H9 (cell line): Measurements from ENCODE around the gene CEP350. TPM values are rescaled to one million over a fixed set of nuclear protein-coding genes. Genes with fewer than 3 reads are reported as not detected.

ENCODE experiments used
- DNase-seq: peaks from one replicate; pipeline ENCODE4 v3.0.0-alpha.2; 2017
- H2AFZ ChIP-seq: one replicate; pipeline ENCODE4 v1.6.1; 2013; ENCODE audit warnings: mild to moderate bottlenecking, low read length, control low read depth, moderate library complexity
- H2AK5ac ChIP-seq: 2 replicates; pipeline ENCODE4 v1.6.1; 2013; ENCODE audit warnings: low read length, control low read depth, mixed read lengths; ENCODE audit not compliant: insufficient read length
- H2BK120ac ChIP-seq: one replicate; pipeline ENCODE4 v1.6.1; 2013; ENCODE audit warnings: low read depth, mild to moderate bottlenecking, low read length, control low read depth, inconsistent platforms; ENCODE audit not compliant: poor library complexity, severe bottlenecking
- H2BK12ac ChIP-seq: 2 replicates; pipeline ENCODE4 v1.6.1; 2013; ENCODE audit warnings: low read length, control low read depth, mixed read lengths, low read depth; ENCODE audit not compliant: insufficient read length
- H2BK15ac ChIP-seq: 2 replicates; pipeline ENCODE4 v1.6.1; 2013; ENCODE audit warnings: low read depth, low read length, control low read depth
- H2BK20ac ChIP-seq: one replicate; pipeline ENCODE4 v1.6.1; 2013; ENCODE audit warnings: low read depth, mild to moderate bottlenecking, low read length, control low read depth, inconsistent platforms; ENCODE audit not compliant: poor library complexity, severe bottlenecking
- H2BK5ac ChIP-seq: 2 replicates; pipeline ENCODE4 v1.6.1; 2013; ENCODE audit warnings: low read length, control low read depth, mixed read lengths; ENCODE audit not compliant: insufficient read length
- H3K14ac ChIP-seq: 2 replicates; pipeline ENCODE4 v1.6.1; 2013; ENCODE audit warnings: low read length, control low read depth; ENCODE audit not compliant: insufficient read depth
- H3K18ac ChIP-seq: 2 replicates; pipeline ENCODE4 v1.6.1; 2013; ENCODE audit warnings: low read depth, mild to moderate bottlenecking, mixed read lengths, low read length, control low read depth; ENCODE audit not compliant: insufficient read length
- H3K23ac ChIP-seq: 2 replicates; pipeline ENCODE4 v1.6.1; 2013; ENCODE audit warnings: low read length, control low read depth, mixed read lengths, low read depth; ENCODE audit not compliant: insufficient read length
- H3K23me2 ChIP-seq: 2 replicates; pipeline ENCODE4 v1.6.1; 2013; ENCODE audit warnings: low read depth, mild to moderate bottlenecking, mixed read lengths, low read length, control low read depth; ENCODE audit not compliant: insufficient read length, poor library complexity, severe bottlenecking
- H3K27ac ChIP-seq: 2 replicates; pipeline ENCODE4 v1.5.1; 2013; ENCODE audit warnings: low read length, control low read depth, mixed read lengths, low read depth; ENCODE audit not compliant: insufficient read length
- H3K27me3 ChIP-seq: 2 replicates; pipeline ENCODE4 v1.6.1; 2013; ENCODE audit warnings: low read length, control low read depth, inconsistent platforms; ENCODE audit not compliant: insufficient read depth
- H3K4ac ChIP-seq: 2 replicates; pipeline ENCODE4 v1.6.1; 2013; ENCODE audit warnings: low read depth, mild to moderate bottlenecking, control low read depth, inconsistent platforms, low read length, moderate library complexity
- H3K4me1 ChIP-seq: 2 replicates; pipeline ENCODE4 v1.6.1; 2013; ENCODE audit warnings: low read length, control low read depth, inconsistent platforms; ENCODE audit not compliant: insufficient read depth
- H3K4me2 ChIP-seq: 2 replicates; pipeline ENCODE4 v1.6.1; 2013; ENCODE audit warnings: low read length, control low read depth, mixed read lengths; ENCODE audit not compliant: insufficient read length, insufficient read depth
- H3K56ac ChIP-seq: 2 replicates; pipeline ENCODE4 v1.6.1; 2013; ENCODE audit warnings: low read depth, mild to moderate bottlenecking, mixed read lengths, low read length, control low read depth; ENCODE audit not compliant: insufficient read length
- H3K79me1 ChIP-seq: 2 replicates; pipeline ENCODE4 v1.6.1; 2013; ENCODE audit warnings: low read depth, mild to moderate bottlenecking, moderate library complexity, low read length, control low read depth, inconsistent platforms; ENCODE audit not compliant: insufficient read depth, poor library complexity, severe bottlenecking
- H3K79me2 ChIP-seq: 2 replicates; pipeline ENCODE4 v1.6.1; 2013; ENCODE audit warnings: low read length, control low read depth, inconsistent platforms; ENCODE audit not compliant: insufficient read depth
- H3K9ac ChIP-seq: 2 replicates; pipeline ENCODE4 v1.6.1; 2013; ENCODE audit warnings: low read length, control low read depth, mixed read lengths; ENCODE audit not compliant: insufficient read length; ENCODE audit errors: extremely low read depth
- H3K9me3 ChIP-seq: one replicate; pipeline ENCODE4 v1.6.1; 2013; ENCODE audit warnings: low read depth, low read length, inconsistent platforms; ENCODE audit not compliant: control insufficient read depth
- H3T11ph ChIP-seq: one replicate; pipeline ENCODE4 v1.6.1; 2013; ENCODE audit warnings: mild to moderate bottlenecking, low read length, control low read depth, inconsistent platforms
- H4K20me1 ChIP-seq: one replicate; pipeline ENCODE4 v1.6.1; 2013; ENCODE audit not compliant: control insufficient read depth, insufficient read length, insufficient read depth
- H4K5ac ChIP-seq: 2 replicates; pipeline ENCODE4 v1.6.1; 2013; ENCODE audit warnings: low read depth, mild to moderate bottlenecking, mixed read lengths, low read length, control low read depth; ENCODE audit not compliant: insufficient read length
- H4K8ac ChIP-seq: replicated peaks from 2 replicates; pipeline ENCODE4 v1.6.1; 2013; ENCODE audit warnings: low read length, control low read depth, mixed read lengths, low read depth; ENCODE audit not compliant: insufficient read length
- H4K91ac ChIP-seq: 2 replicates; pipeline ENCODE4 v1.6.1; 2013; ENCODE audit warnings: low read depth, mild to moderate bottlenecking, moderate library complexity, mixed read lengths, low read length, control low read depth; ENCODE audit not compliant: insufficient read length
- H3K27ac Mint-ChIP-seq, 3 experiments: 2 replicates in 2 of 3; 3 replicates in 1 of 3; pipeline ENCODE4 v1.8.0; 2020 to 2021; ENCODE audit warnings: mixed read lengths in 3 of 3, mild to moderate bottlenecking in 1 of 3, moderate library complexity in 1 of 3
- H3K27me3 Mint-ChIP-seq: 2 replicates; pipeline ENCODE4 v1.8.0; 2021; ENCODE audit warnings: low read depth, mild to moderate bottlenecking, moderate library complexity, mixed read lengths
- H3K36me3 Mint-ChIP-seq, 3 experiments: 2 replicates in 2 of 3; 3 replicates in 1 of 3; pipeline ENCODE4 v1.8.0; 2020 to 2021; ENCODE audit warnings: low read depth in 3 of 3, mixed read lengths in 3 of 3; ENCODE audit not compliant: insufficient read depth in 1 of 3
- H3K4me1 Mint-ChIP-seq, 2 experiments: 2 replicates each; pipeline ENCODE4 v1.8.0; 2020; ENCODE audit warnings: mixed read lengths in 2 of 2
- H3K4me3 Mint-ChIP-seq, 2 experiments: 2 replicates in 1 of 2; 3 replicates in 1 of 2; pipeline ENCODE4 v1.8.0; 2020 to 2021; ENCODE audit warnings: mild to moderate bottlenecking in 2 of 2, mixed read lengths in 2 of 2, moderate library complexity in 1 of 2
- H3K9me3 Mint-ChIP-seq, 2 experiments: 2 replicates in 1 of 2; 3 replicates in 1 of 2; pipeline ENCODE4 v1.8.0; 2020; ENCODE audit warnings: mild to moderate bottlenecking in 2 of 2, mixed read lengths in 2 of 2, moderate library complexity in 1 of 2
- CTCF ChIP-seq: fragments of 200-600 bp; sonication (generic); conservative IDR thresholded peaks from 3 replicates; pipeline ENCODE4 v1.8.0; 2021; ENCODE audit warnings: antibody characterized with exemption, mild to moderate bottlenecking
- WGBS: extraction: QIAGEN DNeasy Blood & Tissue Kit; methylation state at CpG from one replicate; pipeline ENCODE4 v1.1.7; 2013; ENCODE audit warnings: missing lambda C conversion rate, low lambda C conversion rate, mixed read lengths; ENCODE audit not compliant: insufficient read length; ENCODE audit errors: extremely low coverage; 5-methylcytosine and 5-hydroxymethylcytosine counted together
- total RNA-seq: library from RNA; stranded (reverse); gene quantifications from 2 replicates; pipeline ENCODE4 v1.2.1, GENCODE V29; 2021

Gene CEP350
- total RNA-seq, 1 experiment from 2014 or later: 39.2 TPM

DNA sequence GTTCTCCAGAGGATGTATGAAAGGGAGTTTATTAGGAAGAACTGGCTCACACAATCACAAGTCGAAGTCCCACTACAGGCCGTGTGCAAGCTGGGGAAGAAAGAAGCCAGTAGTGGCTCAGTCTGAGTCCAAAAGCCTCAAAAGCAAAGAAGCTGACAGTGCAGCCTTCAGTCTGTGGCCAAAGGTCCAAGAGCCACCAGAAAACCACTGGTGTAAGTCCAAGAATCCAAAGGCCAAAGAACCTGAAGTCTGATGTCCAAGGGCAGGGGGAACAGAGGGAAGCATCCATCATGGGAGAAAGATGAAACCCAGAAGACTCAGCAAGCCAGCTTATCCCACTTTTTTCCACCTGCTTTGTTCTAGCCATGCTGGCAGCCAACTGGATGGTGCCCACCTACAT, 21.4 kb upstream of the CEP350 start:
- no peak for TF ChIP-seq CTCF
- H3K79me2 ChIP-seq: no peaks in the 10 kb centered on the region
- no peaks in the 10 kb centered on the region for H3K9me3 ChIP-seq
- H3K4me1 ChIP-seq: no peaks in the 10 kb centered on the region
- no peak overlapping the region for H4K5ac ChIP-seq
- whole genome bisulfite sequencing: no CpG with 5 or more reads among the region's 2 CpGs
- no peaks in the 10 kb centered on the region for H3K27me3 ChIP-seq
- no peaks in the 10 kb centered on the region for H3K36me3 Mint-ChIP-seq
- H3K4me2 ChIP-seq: no peak overlapping the region
- no peaks in the 10 kb centered on the region for H4K20me1 ChIP-seq
- H2AK5ac ChIP-seq: no peak overlapping the region
- no peak overlapping the region for H4K8ac ChIP-seq
- no peak overlapping the region for H3K14ac ChIP-seq
- H3K79me1 ChIP-seq: no peaks in the 10 kb centered on the region
- no peak overlapping the region for H2BK12ac ChIP-seq
- no peak overlapping the region for H2BK120ac ChIP-seq
- H3K4ac ChIP-seq: no peak overlapping the region
- H3K9ac ChIP-seq: no peak overlapping the region
- no peak overlapping the region for H3K4me3 Mint-ChIP-seq
- H3K27me3 Mint-ChIP-seq: no peaks in the 10 kb centered on the region
- H3K18ac ChIP-seq: no peak overlapping the region
- no peak overlapping the region for H3T11ph ChIP-seq
- no peaks in the 10 kb centered on the region for H3K4me1 Mint-ChIP-seq
- H3K23ac ChIP-seq: no peak overlapping the region
- H3K27ac Mint-ChIP-seq: no peak overlapping the region
- H2BK15ac ChIP-seq: no peak overlapping the region
- H2AFZ ChIP-seq: no peak overlapping the region
- no peak overlapping the region for H3K27ac ChIP-seq
- H4K91ac ChIP-seq: no peak overlapping the region
- no peak overlapping the region for H3K56ac ChIP-seq
- no peak for DNase-seq
- no peaks in the 10 kb centered on the region for H3K23me2 ChIP-seq
- no peak overlapping the region for H2BK5ac ChIP-seq
- H2BK20ac ChIP-seq: no peak overlapping the region
- no peaks in the 10 kb centered on the region for H3K9me3 Mint-ChIP-seq
